Transverse colon (tissue), 3 donors: ENCODE data around the gene YPEL4.
"Not testable (repeated sequence)": the region's sequence is repeated elsewhere in the genome, so short reads cannot be mapped to it uniquely, and the experiment has no call there.

Experiments used
- EP300 ChIP-seq: sonication (generic); formaldehyde crosslinking; IDR thresholded peaks from one replicate; pipeline ENCODE4 v1.6.1; 2017; ENCODE audit warnings: antibody characterized with exemption, low read depth
- POLR2A ChIP-seq: fragments of 450-650 bp; IDR thresholded peaks from one replicate; pipeline ENCODE4 v1.6.1; 2016; ENCODE audit warnings: antibody characterized with exemption, mild to moderate bottlenecking, moderate library complexity
- TF ChIP-seq, protein P1 (sequence below), 5 experiments: fragments of 200-600 bp in 3 of 5; fragments of 450-650 bp in 2 of 5; sonication (generic) in 3 of 5; IDR thresholded peaks; 1 replicate in 2 of 5; 2 replicates in 3 of 5; pipeline ENCODE4 v1.5.1; 2016 to 2017; ENCODE audit warnings: antibody characterized with exemption in 5 of 5, inconsistent platforms in 3 of 5, mild to moderate bottlenecking in 2 of 5, moderate library complexity in 1 of 5

DNA sequence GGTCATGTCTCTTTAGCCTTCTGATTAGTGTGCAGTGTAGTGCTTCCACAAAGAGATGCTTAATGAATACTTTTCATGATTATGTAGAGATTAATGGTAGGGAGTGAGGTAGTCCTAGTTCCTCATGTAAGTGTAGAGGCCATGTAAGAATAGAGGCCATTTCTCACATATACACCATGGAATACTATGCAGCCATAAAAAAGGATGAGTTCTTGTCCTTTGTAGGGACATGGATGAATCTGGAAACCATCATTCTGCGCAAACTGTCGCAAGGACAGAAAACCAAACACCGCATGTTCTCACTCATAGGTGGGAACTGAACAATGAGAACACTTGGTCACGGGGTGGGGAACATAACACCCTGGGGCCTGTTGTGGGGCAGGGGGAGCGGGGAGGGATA lies 40.8 kb upstream of the YPEL4 start:
- TF ChIP-seq POLR2A, EP300: not testable (repeated sequence)
- TF ChIP-seq, protein P1, sequence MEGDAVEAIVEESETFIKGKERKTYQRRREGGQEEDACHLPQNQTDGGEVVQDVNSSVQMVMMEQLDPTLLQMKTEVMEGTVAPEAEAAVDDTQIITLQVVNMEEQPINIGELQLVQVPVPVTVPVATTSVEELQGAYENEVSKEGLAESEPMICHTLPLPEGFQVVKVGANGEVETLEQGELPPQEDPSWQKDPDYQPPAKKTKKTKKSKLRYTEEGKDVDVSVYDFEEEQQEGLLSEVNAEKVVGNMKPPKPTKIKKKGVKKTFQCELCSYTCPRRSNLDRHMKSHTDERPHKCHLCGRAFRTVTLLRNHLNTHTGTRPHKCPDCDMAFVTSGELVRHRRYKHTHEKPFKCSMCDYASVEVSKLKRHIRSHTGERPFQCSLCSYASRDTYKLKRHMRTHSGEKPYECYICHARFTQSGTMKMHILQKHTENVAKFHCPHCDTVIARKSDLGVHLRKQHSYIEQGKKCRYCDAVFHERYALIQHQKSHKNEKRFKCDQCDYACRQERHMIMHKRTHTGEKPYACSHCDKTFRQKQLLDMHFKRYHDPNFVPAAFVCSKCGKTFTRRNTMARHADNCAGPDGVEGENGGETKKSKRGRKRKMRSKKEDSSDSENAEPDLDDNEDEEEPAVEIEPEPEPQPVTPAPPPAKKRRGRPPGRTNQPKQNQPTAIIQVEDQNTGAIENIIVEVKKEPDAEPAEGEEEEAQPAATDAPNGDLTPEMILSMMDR (IDR thresholded peaks at IDR 0.05), result not testable (repeated sequence)
